ENCODE measurements around the gene EDIL3.

The EDIL3 gene

DNA sequence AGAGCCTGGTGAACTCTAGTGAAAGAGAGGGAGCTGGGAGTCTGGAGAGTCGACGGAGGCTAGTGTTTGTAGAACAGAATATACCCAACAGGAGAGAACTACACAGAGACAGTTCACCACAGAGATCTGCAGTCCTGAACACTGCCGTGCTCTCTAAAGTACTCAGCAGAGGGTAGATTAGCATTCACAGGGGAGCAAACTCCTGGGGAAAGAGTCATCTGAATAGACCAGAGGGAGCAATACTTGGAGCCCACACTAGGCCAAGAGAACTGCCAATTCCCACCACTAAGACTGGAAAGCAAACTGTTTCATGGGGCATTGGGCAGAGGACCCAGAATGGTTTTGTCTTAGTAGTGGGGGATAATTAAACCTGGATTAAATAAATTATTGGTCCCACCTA lies 235.6 kb downstream of the EDIL3 start:
- DNase-seq, result no peak

DNA sequence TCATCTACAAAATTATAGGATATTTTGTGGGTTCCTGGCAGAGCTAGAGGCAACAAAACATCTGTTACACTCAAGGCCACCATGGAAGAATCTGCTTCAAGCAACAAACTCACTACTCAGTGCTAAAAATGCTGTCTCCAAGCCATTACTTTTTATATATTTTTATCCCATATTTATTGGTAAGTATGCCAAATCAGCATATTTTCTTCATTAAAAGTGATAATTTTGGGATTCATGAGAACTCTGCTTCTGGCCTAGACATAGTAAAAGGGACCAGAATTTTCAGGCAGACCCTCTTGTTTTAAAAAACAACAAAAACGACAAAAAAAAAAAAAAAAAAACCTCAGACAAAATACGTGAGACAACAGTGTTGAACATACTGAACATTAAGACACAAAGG lies 236.0 kb downstream of the EDIL3 start:
- no peak for DNase-seq

DNA sequence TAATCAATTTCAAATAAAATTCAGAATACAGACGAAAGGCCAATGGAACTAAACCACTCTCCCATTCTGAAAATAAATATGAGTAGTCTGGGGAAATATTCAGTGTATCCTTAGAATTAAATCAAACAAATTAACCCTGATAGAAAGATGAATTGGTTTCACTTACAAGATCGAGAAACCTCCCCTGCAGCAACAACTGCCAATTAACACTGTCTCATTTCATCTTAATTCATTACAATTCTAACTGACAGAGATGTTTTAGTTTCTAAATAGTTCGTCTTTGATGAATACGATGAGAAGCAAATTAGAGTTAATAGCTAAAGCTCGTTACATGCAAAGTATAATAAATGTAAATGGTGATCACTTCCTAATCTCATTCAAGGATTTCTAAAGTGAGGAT lies 247.1 kb downstream of the EDIL3 start:
- no peak for DNase-seq

DNA sequence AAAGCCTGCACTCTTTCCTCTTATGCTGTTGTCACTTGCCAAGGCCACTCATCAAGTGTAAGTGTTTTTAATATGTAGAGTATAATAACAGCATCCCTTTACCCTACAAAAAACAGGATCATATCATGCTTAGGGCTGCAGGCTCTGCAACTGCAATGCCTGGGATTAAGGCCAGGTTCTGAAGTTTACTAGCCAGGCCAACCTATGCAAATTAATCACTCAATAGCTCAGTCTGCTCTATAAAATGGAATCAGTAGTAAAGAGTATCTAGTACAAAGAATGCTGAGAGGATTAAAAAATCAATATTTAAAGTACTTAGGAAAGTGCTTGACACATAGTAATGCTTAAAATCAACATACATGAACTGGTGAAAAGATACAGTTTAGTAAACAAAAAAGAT lies 253.3 kb downstream of the EDIL3 start:
- DNase-seq, result no peak

DNA sequence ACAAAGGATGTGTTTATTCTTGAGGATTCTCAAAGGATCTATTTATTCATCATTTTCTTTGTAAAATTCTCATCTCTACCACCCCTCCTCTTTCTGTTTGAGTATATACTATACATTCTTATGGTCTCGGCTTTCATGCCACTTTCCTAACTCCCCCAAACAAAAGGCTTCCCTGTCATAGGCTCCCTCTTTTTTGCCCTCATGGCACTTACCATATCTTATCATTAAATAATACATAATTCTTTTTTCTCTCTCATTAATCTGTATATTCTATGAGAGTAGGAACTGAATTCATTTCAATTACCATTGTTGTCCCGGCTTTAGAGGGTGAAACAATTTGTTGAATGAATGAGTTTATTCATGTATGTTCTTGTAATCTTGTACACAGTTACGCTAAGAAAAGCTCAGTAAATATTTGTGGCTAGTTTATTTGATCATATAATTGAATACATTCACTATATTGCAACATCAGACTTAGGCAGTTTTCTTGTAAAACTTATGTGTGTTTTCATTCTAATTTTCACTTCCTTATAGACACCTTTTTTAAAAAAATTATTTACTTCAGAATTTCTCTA lies 254.6 kb downstream of the EDIL3 start:
- DNase-seq, result peak; percentile 12

DNA sequence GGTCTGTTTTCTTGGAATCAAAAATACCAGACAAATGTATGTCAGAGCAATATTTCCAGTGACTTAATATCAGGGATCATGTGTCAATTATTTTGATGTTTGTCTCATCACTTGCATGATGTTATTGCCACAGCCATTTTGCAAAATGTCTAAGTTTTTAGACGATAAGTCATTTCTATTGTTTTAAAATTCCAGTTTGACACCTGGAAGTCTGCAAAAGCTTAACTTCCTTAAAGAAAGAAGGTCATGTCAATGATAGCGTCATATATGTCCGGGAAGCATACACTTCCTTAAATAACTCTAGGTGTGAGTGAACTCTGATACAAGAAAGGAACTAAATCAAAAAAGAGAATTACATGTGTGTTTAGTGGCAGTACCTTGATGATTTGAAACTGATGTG lies 259.5 kb downstream of the EDIL3 start:
- no peak for DNase-seq

DNA sequence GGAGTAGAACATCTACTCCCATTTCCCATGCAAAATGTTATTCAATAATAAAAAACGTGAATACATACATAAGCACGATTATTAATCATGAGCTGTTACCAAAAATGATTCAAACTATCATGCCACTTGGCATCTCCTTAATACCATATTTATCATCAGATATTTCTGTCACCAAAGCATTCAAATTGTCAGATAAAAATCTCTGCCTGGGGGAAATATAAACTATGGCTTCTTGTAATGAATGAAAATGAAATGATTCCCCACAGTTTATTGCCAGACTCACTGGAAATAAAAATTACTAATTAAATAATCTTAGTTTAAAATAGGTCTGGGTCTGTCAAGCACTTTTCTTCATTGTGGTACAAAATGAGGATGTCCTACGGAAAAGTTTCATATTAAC lies 265.4 kb downstream of the EDIL3 start:
- DNase-seq, result no peak

DNA sequence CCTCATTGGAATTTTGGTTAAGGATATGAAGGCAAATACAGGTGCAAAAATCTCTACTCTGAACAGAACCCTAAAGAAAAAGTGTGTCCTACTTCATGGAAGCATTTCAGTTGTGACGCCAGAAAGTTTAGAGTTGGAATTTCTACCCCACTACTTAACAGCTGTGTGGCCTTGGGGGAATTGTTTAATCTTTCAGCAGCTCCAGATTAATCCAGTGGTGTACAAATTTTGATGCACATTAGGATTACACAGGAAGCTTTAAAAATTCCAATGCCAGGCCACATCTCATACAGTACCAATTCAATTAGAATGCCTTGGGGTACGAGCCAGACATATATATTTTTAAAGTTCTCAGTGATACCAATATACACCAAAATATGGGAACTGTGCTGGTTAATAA lies 266.1 kb downstream of the EDIL3 start:
- DNase-seq, result no peak

DNA sequence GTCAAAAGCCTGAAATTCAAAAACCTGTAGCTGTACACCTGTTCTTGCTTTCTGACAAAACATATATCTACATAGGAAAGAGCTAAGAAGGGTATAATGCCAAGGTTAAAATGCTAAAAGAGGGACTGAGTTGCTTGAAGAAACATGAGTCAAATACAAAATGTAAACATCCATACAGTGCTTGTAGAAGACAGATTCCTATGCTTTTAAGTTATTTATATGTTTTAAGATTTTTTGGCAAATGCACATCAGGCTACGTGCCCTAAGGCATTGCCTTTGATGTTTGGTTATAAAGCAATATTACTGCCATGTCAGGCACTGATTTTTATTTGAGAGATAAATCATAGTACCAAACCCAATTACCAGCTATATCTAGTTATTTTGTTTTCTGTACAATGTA lies 269.0 kb downstream of the EDIL3 start:
- DNase-seq, result no peak

DNA sequence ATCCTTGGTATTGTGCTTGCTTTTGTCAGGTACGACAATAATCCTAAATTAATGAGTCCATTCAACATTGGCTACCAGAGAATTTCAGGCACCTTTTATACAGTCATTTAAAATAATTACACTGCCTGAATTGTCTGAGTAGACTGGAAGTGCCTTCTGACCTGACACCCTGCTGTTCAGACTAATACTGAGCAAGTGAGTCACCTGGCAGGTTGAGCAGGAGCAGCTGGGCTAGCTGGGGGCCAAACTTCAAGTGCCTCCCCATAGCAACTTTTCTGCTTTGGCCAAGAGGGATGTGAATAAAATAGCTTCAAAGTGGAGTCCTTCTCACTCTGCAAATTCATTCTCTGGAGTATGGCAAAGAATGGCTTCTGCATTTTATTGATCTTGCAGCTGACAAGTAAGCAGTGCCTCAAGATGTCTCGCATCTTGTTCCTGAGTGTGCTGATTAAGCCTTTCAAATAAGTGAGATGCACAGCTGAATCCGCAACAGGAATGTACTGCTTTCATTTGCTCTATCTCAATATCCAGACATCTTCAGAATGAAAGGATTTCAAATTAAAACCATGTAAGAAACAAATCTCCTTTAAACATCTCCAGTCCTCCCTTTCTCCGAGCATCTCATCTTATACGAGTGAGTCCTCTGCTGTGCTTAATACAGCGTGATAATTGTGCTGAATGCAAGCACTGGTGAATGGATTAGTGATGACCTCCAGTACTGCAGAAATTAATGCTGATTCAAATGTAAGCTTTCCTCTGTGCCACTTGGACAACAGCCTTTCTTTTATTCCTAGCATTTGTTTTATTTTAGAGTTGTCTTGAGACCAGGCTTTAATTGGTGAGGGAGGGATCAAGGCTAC lies 271.2 kb downstream of the EDIL3 start:
- peak; percentile 13 for DNase-seq

DNA sequence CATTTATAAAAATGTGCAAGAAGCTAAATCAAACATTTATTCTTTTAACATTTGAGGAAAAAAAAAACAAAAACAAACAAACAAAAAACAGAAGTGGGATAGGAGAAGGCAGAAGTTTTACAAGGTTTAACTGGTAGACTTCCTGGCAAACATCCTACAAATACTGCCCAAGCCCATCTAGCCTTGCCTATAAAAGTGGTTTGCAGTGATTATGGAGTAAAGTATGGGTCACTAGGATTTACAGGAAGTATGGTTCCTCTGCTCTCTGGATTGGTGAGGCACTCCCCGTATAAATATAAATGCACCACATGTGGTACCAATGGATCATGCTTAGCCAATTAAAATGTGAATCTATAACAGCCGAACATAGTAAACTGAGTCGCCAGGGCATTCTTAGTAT lies 291.9 kb downstream of the EDIL3 start:
- DNase-seq, result no peak

DNA sequence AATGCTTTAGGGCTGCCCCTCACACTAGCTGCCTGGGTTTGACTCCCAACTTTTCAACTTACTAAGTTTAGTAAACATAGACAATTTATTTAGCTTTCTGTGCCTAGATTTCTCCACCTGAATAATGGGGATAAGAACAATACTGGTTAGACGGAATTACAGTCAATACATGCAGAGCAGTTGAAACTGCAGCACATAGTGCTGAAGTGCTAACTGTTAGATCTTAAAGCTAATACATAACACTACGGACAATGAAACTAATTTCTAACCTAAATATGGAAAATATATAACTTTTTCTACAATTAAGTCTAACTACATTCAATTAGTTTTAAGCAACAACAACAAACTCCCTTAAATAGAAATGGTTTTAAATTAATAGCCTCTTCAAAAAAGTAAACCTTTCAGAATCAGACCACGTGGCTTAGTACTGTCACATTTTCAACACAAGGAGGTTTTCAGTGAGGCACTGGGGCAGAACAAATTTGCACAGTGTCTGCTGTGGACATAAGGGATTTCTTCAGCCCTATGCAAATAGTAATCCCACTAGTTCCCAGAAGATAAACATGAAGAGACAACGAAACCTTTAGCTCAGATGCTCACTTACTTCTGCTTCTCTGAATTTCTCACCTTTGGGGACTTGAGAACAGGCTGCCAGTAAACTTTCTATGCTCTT lies 293.4 kb downstream of the EDIL3 start:
- DNase-seq, result no peak

DNA sequence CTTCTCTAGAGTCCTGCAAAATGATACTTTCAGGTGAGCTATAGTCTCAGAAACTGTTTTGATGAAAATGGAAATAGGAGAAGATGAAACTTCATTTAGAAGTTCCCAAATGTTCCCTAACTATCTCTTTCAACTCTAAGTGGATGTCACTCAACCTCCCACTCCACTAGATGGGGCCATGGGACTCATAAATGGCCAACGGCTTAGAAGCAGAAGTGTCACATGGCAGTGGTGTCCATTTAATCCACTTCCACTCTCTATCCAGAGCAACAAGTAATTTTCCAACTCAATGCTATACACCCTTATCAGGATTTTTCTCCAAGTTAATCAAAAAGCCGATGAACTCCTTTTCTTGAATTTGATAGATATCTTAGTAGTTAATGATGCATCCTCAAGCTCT lies 295.7 kb downstream of the EDIL3 start:
- DNase-seq, result peak; percentile 14

DNA sequence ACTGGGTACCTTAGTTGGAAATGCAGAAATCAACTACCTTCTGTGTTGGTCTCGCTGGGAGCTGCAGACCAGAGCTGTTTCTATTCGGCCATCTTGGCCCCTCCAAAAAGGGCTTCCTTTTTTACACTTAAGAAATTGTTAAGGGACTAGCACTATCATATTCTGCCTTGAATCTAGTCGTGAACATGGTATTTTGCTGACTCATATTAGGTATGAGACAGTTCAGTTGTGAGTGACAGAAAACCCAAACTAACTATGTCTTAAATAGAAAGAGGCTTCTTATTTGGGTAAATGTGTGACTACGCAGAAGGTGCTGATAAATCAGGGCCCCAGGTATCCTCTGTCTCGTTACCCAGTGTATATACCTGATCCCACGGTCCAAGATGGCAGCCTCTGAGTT lies 298.2 kb downstream of the EDIL3 start:
- DNase-seq, result peak; percentile 25

DNA sequence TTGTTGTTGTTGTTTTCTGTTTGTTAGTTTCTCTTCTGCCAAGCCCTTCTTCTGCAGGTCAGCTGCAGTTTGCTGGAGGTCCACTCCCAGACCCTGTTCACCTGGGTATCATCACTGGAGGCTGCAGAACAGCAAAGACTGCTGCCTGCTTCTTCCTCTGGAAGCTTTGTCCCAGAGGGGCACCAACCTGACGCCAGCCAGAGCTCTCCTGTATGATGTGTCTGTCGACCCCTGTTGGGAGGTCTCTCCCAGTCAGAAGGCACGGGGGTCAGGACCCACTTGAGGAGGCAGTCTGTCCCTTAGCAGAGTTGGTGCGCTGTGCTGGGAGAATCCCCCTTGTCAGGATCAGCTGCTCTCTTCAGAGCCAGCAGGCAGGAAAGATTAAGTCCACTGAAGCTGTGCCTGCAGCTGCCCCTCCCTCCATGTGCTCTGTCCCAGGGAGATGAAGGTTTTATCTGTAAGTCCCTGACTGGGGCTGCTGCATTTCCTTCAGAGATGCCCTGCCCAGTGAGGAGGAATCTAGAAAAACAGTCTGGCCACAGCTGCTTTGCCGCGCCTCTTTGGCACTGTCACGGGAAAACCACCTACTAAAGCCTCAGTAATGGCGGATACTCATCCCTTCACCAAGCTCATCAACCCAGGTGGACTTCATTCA lies 299.2 kb downstream of the EDIL3 start:
- no peak for DNase-seq

DNA sequence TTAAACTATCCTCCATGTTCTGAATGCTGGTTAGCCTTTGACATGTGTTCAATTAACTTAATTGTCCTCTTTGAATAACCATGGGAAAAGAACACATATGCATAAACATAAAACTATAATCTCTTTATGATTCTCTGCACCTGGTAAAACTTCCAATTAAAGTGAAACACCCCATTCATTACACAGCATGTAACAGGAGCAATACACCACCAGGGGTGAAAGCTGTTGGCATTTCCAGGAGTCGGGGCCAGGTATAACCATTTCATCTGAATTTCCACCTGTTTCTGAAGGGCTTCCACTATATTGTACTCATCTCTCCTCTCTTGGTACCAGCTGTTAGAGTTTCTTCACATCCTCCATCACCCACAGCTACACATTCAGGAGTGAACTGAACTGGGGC lies 303.8 kb downstream of the EDIL3 start:
- no peak for DNase-seq

DNA sequence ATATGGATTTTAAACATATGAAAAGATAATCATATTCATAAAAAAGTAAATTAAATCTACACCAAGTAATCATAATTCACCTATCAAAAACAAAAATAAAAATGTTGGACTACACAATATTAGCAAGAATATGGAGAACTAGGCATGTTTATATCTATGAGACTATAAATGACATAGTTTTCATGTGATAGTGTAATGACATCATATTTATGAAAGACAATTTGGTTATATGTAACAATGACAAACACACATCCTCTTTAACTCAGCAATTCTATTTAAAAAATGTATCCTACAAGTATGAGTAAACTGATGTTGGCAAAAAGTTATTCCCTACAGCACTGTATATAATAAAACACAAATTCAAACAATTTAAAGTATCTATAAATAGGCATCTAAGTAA lies 312.3 kb downstream of the EDIL3 start:
- no peak for DNase-seq

DNA sequence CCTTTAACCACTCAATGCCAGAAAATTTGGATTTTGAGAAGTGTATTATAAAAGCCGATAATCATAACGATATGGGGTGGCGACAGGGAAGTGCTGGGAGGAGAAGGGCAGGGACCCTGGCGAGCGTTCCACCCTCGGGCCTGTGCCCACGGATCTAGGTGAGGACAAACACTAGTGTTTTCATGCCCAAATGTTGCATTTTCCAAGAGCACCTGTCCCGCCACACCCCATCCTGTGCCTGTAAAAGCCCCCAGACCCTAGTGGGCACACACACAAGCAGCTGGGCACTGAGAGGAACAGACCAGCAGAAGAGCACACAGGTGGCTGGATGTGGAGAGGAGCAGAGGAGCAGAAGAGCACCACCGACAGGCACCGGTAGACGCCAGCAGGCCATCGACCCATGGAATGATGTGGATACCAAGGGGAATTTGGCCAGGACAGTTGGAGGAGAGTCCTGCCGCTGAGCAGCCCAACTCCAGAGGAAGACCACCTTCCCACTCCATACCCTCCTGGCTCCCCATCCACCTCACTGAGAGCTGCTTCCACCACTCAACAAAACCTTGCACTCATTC lies 315.0 kb downstream of the EDIL3 start:
- DNase-seq, result no peak

DNA sequence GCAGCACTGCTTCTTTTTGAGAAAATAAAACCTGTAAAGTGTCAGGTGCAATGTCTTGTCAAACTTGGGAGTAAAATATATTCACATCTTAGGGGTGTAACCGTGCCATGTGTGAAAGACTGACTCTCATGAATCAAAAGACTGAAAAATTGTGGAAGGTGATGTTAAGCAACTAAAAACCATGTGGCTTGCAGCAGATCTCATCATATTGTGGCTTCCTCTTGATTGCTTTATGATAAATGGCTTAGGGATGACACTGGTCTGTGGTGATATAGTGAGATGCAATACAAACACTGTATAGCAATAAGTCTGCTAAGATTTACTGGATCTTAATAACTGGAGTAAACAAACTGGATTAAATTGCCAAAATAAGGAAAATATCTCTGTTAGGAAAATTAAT lies 321.6 kb downstream of the EDIL3 start:
- DNase-seq, result no peak

DNA sequence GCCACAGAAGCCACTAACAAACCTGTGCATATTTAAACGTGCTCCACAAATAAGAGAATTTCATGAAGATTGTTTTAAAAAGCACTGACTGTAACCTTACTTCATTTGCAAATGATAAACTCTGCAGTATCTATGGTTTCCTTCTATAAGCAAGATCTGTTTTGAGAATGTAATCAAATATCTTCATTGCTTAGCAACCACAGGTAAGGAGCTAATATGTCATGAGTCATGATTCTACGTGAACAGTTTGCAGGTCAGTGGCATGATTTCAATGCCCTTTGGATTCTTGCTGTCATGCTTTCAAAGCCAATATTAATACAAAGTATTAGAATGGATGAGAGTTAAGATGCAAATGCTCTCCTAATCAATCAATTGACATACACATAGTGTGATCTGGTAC lies 325.0 kb downstream of the EDIL3 start:
- DNase-seq, result no peak

DNA sequence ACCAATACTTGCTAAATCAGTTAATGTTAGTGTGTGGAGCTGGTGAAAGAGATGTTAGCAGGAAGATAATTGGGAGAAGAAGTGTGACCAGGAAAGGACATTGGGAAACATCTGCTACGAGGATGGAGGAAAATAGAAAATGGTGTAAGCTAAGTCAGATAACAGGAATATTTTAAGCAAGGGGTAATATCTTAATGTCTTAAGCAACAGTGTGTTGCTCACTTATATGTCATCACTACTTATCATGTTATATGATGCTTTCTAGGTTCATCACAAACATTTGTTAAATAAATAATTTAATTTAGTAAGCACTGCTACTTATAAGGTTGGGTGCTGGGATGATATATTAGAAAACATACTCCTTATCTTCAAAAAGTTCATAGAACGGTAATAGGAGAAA lies 326.1 kb downstream of the EDIL3 start:
- no peak for DNase-seq

DNA sequence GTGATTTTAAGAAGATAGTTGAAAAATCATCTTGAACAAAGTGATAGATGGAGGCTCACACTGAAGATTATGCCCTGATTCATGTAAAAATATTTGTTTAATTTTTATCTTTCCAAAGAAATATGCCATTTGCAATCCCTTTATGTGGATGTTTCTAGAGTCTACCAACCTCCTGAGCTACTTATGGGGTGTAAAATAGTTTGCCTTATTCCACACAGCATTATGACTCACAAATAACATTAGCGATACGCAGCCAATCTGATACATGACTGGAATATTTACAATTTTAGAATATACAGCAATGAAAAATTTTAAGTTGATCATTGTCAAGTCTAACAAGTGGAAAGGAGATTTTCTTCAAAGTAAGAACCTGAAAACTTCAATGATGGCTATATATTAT lies 327.5 kb downstream of the EDIL3 start:
- DNase-seq, result no peak

DNA sequence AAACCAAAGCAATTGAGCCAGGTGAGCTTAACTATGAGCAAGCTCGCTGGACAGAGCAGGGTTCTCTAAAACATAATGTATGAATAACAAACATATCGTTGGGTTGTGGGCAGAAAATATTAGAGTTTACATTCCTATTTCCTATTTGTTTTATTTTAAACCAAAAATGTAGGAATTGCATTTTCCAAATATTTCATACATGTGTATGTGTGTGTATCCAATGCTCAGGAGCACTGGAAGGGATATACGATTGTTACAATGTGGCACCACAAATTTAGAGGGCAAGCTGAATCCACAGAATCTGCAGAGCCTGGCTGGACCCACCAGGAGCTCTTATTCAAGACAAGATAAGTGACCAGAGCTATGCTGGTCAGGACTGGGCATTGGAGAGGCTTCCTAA lies 338.7 kb downstream of the EDIL3 start:
- no peak for DNase-seq
